NAMALWA (cell line): Measurements from ENCODE around the gene L3MBTL2.

Experiments
- DNase-seq: peaks from one replicate; pipeline ENCODE4 v3.0.0-alpha.2; 2015; ENCODE audit warnings: low spot score

L3MBTL2 gene

GRCh38 chr22:41215409-41215808 is 10.3 kb downstream of the L3MBTL2 start:
- DNase-seq, result no peak

DNA sequence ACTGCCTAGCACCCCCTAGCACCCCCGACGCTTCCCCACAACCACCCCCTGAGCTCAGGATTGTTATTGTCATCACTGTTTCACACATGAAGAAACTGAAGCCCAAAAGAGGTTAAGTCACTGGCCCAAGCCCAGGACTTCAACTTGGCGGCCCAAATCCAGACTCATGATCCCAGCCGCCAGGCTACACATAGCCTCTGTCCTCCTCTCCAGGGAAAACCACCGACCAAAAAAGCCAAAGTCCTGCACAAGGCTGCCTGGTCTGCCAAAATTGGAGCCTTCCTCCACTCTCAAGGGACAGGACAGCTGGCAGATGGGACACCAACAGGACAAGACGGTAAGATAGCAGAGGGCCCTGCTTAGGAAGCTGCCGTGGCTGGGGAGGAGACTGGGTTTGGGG is 10.8 kb downstream of the L3MBTL2 start:
- DNase-seq, result no peak

DNA sequence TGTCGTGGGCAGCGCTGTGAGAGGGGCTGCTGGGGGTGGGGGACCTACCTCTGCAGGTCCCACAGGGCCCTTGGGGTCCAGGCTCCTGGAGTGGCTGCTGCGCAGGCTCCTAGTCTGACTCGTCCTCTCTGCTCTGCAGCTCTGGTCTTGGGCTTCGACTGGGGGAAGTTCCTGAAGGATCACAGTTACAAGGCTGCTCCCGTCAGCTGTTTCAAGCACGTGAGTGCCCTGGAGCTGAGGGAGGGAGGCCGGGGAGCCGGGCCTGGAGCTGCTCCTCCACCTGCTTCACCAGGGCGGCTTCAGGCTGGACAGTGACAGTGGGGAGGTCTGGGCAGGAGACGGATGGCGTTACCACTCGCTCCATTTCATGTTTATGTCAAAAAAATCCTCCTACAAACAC is 11.9 kb downstream of the L3MBTL2 start:
- no peak for DNase-seq

- DNase-seq, result peak; percentile 67
These were observed 12.5 kb downstream of the L3MBTL2 start for GRCh38 chr22:41217553-41218157.

DNA sequence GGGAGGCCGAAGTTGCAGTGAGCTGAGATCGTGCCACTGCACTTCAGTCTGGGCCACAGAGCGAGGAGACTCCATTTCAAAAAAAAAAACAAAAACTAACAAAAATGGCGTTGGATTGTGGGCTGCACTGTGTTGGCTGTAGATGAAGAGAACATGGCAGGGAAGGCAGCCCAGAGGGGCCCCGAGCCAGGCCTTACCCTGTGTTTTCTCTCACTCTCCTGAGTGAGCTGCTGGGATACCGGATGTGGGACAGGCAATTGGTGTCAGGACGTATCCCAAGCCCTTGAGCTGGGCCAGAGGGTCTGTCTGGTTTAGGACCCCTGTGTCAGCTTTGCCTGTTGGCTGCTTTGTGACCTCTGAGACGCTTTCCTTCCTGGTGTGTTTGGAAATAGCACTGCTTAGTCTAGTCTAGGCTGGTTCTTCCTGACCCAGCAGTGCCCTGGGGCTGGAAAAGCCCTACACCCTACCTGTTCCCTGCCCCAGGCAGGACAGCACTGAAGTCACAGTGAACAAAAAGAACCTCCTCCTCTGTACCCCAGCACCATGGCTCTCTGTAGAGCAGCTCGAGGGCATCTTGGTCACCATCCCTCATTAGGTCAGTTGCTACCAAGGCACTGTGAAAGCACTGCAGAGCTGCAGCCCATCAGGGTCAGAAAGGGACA is 17.9 kb downstream of the L3MBTL2 start:
- no peak for DNase-seq

GRCh38 chr22:41223535-41223934 is 18.4 kb downstream of the L3MBTL2 start:
- DNase-seq, result no peak

GRCh38 chr22:41226723-41227655 is 21.9 kb downstream of the L3MBTL2 start:
- DNase-seq, result no peak

DNA sequence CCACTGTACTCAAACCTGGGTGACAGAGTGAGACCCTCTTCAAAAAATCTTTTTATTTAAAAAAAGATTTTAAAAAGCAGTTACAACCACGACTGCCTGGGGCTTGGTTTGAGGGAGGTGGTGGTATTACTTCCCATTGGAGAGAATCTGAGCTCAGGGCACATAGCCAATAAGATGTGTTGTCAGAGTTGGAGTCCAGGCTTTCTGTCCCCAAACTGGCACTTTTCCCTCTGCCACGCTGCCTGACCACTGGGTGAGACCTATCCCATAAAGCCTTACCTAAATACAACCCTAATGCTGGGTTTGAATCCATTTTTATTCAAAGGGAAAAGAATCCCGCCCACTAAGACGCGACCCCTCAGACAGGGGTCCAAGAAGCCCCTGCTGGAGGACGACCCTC is 24.1 kb downstream of the L3MBTL2 start:
- no peak for DNase-seq

GRCh38 chr22:41229730-41230400 is 24.8 kb downstream of the L3MBTL2 start:
- no peak for DNase-seq

DNA sequence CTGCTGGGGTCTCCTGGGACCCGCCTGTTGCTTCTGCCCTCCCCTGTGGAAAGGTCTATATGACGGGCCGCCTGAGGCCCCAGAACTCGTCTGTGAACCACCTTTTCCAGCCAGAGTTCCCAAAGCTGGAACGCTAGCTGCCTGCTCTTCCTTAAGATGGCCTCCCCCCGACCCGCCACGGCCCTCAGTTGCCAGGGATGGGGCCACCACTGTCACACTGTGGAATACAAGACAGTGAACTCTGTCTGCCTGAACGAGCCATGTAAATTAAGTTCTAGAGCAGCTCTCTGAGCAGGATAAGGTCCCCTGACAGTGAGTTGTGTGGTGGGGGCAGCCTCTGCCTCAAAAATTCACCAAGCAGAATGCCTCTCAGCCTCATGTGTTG is 25.3 kb downstream of the L3MBTL2 start:
- DNase-seq, result no peak

- no peak for DNase-seq
These were observed 26.3 kb downstream of the L3MBTL2 start for GRCh38 chr22:41231369-41231768.

DNA sequence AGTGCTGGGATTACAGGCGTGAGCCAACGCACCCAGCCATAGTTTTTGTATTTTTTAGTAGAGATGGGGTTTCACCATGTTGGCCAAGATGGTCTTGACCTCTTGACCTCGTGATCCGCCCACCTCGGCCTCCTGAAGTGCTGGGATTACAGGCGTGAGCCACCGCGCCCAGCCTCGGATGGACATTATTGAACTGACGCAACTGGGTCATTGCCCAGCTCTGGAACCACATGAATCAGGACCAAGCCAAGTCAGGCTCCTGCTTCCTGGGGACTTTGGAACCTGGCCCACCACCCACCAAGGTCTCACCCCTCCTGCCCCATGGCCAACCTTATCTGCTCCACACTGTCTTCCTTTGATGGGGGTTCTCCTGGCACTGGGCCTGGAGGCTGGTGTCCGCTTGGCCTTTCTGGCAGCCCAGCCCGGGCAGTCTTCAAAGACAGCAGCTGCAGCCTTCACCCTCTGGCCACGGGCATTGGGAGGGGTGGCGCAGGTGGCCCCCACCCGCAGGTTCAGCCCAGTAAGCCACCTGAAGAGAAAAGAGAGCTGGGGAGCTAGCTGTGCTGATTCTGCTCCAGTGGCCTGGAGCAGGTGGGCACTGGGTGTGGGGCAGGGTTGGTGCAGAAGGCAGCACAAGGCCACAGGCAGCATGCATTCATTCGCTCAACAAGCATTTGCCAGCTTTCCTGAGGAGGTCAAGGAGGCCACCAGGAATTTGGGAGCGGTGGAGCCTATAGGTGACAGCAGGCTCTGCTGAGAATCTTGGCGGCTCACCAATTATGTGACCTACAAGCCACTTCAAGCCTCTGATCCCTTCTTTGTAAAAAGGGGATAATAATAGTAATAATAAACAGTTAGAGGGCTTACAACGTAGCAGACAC is 29.9 kb downstream of the L3MBTL2 start:
- DNase-seq, result no peak

DNA sequence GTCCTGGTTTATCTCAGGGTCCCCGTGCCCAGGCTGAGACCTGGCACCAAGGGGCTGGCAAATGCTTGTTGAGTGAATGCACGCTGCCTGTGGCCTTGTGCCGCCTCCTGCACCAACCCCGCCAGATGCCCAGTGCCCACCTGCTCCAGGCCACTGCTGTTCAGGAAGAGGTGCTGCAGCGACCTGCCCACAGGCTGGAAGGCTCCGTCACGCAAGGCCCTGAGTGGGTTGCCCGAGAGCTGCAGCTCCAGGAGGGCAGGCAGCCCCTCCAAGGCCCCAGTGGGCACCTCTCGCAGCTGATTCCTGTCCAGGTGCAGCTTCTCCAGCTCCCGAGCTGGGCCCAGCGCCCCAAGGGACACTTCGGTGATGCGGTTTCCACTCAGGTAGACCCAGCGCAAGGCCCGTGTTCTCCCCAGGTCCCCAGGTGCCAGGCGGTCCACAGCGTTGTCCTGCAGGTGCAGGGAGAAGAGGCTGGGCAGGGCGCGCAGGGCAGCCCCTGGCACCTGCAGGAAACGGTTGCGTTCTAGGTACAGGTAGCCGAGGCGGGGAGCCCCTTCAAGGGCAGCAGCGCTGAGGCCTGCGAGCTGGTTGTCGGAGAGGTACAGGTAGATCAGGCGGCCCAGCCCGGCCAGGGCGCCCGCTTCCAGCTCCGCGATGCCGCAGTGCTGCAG is 32.1 kb downstream of the L3MBTL2 start:
- no peak for DNase-seq

DNA sequence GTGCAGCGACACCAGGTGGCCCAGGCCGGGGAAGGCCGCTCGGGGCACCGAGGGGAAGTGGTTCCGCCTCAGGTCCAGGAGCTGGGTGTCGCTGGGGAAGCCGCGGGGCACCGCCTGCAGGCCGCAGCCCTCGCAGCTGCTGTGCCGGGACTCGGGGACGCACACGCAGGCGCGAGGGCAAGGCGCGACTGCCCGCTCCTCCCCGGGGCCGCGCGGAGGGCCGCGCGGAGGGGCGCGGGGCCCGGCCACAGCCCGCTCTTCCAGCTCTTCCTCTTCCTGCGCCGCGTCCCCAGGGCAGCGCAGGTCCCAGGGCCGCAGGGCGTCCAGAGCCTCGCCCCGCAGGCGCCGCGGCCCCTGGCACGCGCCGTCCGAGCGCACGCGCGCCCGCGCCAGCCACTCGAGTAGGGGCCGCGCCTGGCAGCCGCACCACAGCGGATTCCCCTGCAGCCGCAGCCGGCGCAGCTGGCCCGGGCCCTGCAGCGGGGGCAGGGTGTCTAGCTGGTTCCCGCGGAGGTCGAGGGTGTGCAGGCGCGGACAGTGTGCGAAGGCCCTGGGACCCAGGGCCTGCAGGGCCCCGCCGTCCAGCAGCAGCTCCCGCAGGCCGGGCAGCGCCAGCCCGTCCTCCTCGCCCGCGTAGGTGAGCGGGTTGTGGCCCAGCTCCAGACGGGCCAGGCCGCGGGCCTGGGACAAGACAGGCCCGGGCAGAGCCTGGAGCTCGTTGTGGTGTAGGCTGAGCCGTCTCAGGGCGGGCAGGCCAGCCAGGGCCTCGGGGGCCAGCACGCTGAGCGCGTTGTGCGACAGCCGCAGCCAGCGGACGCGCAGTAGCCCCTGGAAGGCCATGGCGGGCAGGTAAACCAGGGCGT is 32.8 kb downstream of the L3MBTL2 start:
- peak; percentile 64 for DNase-seq

DNA sequence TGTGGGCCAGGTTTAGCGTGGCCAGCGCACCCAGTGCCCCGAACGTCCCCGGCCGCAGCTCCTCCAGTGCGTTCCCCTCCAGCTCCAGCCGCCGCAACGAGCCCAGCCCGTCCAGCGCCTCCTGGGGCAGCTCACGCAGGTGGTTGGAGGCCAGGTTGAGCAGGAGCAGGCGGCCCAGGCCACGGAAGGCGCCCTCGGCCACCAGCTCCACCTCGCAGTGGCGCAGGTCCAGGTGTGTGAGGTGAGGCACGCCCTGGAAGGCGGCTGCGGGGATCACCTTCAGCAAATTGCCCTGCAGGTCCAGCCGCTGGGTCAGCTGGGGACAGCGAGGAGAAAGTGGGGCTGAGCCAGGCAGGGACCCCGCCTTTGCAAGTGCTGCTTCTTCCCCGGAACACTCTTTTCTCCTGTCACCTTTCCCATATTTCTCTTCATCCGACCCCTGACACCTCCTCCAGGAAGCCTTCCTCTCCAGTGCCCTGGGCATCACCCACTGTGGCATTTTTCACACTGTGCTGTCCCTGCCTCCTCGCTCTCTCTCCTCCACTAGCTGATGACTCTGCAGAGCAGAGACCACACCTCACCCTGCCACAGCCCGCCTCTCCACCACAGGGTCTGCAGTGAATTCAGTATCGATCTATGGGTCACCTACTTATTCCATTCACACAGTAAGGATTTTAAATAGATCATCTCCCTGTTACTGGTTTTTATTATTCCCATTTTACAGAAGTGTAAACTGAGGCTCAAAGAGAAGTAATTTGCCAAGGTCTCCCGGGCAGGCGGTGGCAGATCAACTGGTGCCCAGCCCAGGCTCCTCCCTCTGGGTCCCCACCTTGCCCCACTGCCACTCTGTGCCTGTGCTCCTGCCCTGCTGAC is 33.7 kb downstream of the L3MBTL2 start:
- no peak for DNase-seq

DNA sequence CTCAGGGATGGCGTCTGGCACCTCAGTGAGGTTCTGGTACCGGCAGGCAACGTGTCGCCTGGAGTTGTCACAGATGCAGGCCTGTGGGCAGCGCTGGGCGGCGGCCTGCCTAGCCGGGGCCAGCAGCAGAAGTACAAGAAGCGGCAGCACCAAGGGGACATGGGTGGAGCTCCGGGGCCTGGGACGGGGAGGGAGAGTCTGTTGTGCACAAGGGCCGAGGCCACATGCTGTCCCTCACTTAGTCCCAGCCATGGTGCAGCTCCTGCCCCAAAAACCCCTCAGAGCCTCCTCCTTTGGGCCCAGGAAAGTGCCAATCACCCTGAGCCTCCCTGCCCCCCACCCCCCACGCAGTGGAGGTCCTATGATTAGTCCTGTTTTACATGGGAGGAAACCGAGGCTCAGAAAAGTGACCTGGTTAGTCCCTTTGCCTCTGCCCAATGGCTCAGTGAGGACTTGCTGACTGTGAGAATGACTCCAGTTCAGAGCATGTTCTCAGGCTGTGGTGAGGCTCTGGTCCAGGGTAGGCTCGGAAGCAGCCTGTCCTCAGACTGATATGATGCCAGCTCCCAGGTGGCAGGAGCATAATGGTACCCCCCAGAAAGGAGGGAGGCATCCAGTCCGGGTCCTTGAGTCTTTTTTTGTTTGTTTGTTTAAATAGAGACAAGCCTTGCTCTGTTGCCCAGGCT is 34.5 kb downstream of the L3MBTL2 start:
- no peak for DNase-seq

GRCh38 chr22:41240377-41241132 is 35.4 kb downstream of the L3MBTL2 start, which contains the start of gene CHADL:
CHADL (minus strand) TSS chr22:41240931; CDS start chr22:41240881, 50 bp downstream.
- no peak for DNase-seq
